ENCODE measurements around the gene TPM4.

Gene TPM4

GRCh38 chr19:16035601-16036297 is 40.5 kb upstream of the TPM4 start:
- no peaks in the 10 kb centered on the region for H3K27me3 ChIP-seq (ENCODE audit: insufficient read depth, low read length, poor library complexity)
- no peak overlapping the region for H3K4me2 ChIP-seq (ENCODE audit: low read length)
- H2BK15ac ChIP-seq (replicated peaks; ENCODE audit: low read depth) = no peak overlapping the region
- no peak overlapping the region for H2AK5ac ChIP-seq (ENCODE audit: low read length)
- no peak overlapping the region for H2BK120ac ChIP-seq (ENCODE audit: low read depth, low read length)
- H3K4me3 ChIP-seq (ENCODE audit: low read length) = no peak overlapping the region
- no peaks in the 10 kb centered on the region for H3K79me1 ChIP-seq (ENCODE audit: low read length)
- DNase-seq = no peak
- no peak overlapping the region for H4K8ac ChIP-seq (ENCODE audit: low read depth, low read length)
- no peaks in the 10 kb centered on the region for H3K4me1 ChIP-seq (ENCODE audit: control insufficient read depth, low read depth, low read length)
- H2BK5ac ChIP-seq (ENCODE audit: low read length) = no peak overlapping the region
- no peak overlapping the region for H3K4ac ChIP-seq (ENCODE audit: low read depth, low read length)
- no peak overlapping the region for H3K9ac ChIP-seq (ENCODE audit: low read length)
- H3K36me3 ChIP-seq (ENCODE audit: control insufficient read depth, insufficient read depth, low read length) = no peaks in the 10 kb centered on the region
- no peak overlapping the region for H3K27ac ChIP-seq (ENCODE audit: low read depth, low read length)
- no peak overlapping the region for H3K56ac ChIP-seq (ENCODE audit: low read length)
- no CpG with 5 or more reads among the region's 28 CpGs for WGBS (ENCODE audit: extremely low coverage, insufficient coverage, low lambda C conversion rate)
- no peaks in the 10 kb centered on the region for H3K79me2 ChIP-seq (ENCODE audit: control insufficient read depth, insufficient read depth, low read length)
- H3K23ac ChIP-seq (ENCODE audit: low read length) = no peak overlapping the region
- H4K5ac ChIP-seq (ENCODE audit: low read length) = no peak overlapping the region
- H3K18ac ChIP-seq (ENCODE audit: low read length) = no peak overlapping the region

GRCh38 chr19:16036397-16036925 is 39.8 kb upstream of the TPM4 start:
- no peaks in the 10 kb centered on the region for H3K27me3 ChIP-seq (ENCODE audit: insufficient read depth, low read length, poor library complexity)
- H2BK5ac ChIP-seq (ENCODE audit: low read length) = no peak overlapping the region
- H3K4me1 ChIP-seq (ENCODE audit: control insufficient read depth, low read depth, low read length) = no peaks in the 10 kb centered on the region
- no peak for DNase-seq
- no peak overlapping the region for H4K8ac ChIP-seq (ENCODE audit: low read depth, low read length)
- H3K79me2 ChIP-seq (ENCODE audit: control insufficient read depth, insufficient read depth, low read length) = no peaks in the 10 kb centered on the region
- H2BK15ac ChIP-seq (replicated peaks; ENCODE audit: low read depth) = no peak overlapping the region
- WGBS (ENCODE audit: extremely low coverage, insufficient coverage, low lambda C conversion rate) = no CpG with 5 or more reads among the region's 10 CpGs
- no peaks in the 10 kb centered on the region for H3K36me3 ChIP-seq (ENCODE audit: control insufficient read depth, insufficient read depth, low read length)
- no peak overlapping the region for H2BK120ac ChIP-seq (ENCODE audit: low read depth, low read length)
- no peak overlapping the region for H3K9ac ChIP-seq (ENCODE audit: low read length)
- H4K5ac ChIP-seq (ENCODE audit: low read length) = no peak overlapping the region
- H3K4me3 ChIP-seq (ENCODE audit: low read length) = no peak overlapping the region
- H2AK5ac ChIP-seq (ENCODE audit: low read length) = no peak overlapping the region
- H3K4ac ChIP-seq (ENCODE audit: low read depth, low read length) = no peak overlapping the region
- H3K56ac ChIP-seq (ENCODE audit: low read length) = no peak overlapping the region
- H3K23ac ChIP-seq (ENCODE audit: low read length) = no peak overlapping the region
- H3K4me2 ChIP-seq (ENCODE audit: low read length) = no peak overlapping the region
- no peak overlapping the region for H3K27ac ChIP-seq (ENCODE audit: low read depth, low read length)
- H3K18ac ChIP-seq (ENCODE audit: low read length) = no peak overlapping the region
- H3K79me1 ChIP-seq (ENCODE audit: low read length) = no peaks in the 10 kb centered on the region

GRCh38 chr19:16036941-16037340 is 39.4 kb upstream of the TPM4 start:
- H3K4me3 ChIP-seq (ENCODE audit: low read length) = no peak overlapping the region
- H3K27ac ChIP-seq (ENCODE audit: low read depth, low read length) = no peak overlapping the region
- no peak overlapping the region for H3K4ac ChIP-seq (ENCODE audit: low read depth, low read length)
- no peak overlapping the region for H4K5ac ChIP-seq (ENCODE audit: low read length)
- no peak overlapping the region for H2AK5ac ChIP-seq (ENCODE audit: low read length)
- H3K79me2 ChIP-seq (ENCODE audit: control insufficient read depth, insufficient read depth, low read length) = no peaks in the 10 kb centered on the region
- no peak overlapping the region for H3K4me2 ChIP-seq (ENCODE audit: low read length)
- H3K18ac ChIP-seq (ENCODE audit: low read length) = no peak overlapping the region
- H2BK120ac ChIP-seq (ENCODE audit: low read depth, low read length) = no peak overlapping the region
- no peaks in the 10 kb centered on the region for H3K27me3 ChIP-seq (ENCODE audit: insufficient read depth, low read length, poor library complexity)
- no peaks in the 10 kb centered on the region for H3K36me3 ChIP-seq (ENCODE audit: control insufficient read depth, insufficient read depth, low read length)
- no peak overlapping the region for H3K23ac ChIP-seq (ENCODE audit: low read length)
- H3K56ac ChIP-seq (ENCODE audit: low read length) = no peak overlapping the region
- H2BK5ac ChIP-seq (ENCODE audit: low read length) = no peak overlapping the region
- H4K8ac ChIP-seq (ENCODE audit: low read depth, low read length) = no peak overlapping the region
- no CpG with 5 or more reads among the region's 11 CpGs for WGBS (ENCODE audit: extremely low coverage, insufficient coverage, low lambda C conversion rate)
- H3K79me1 ChIP-seq (ENCODE audit: low read length) = no peaks in the 10 kb centered on the region
- no peak overlapping the region for H3K9ac ChIP-seq (ENCODE audit: low read length)
- no peak overlapping the region for H2BK15ac ChIP-seq (replicated peaks; ENCODE audit: low read depth)
- H3K4me1 ChIP-seq (ENCODE audit: control insufficient read depth, low read depth, low read length) = no peaks in the 10 kb centered on the region
- DNase-seq = no peak

- Histone ChIP-seq H3K4me3 (ENCODE audit: low read length) (no peak overlapping the region), H2BK5ac (ENCODE audit: low read length) (no peak overlapping the region), H4K8ac (ENCODE audit: low read depth, low read length) (no peak overlapping the region), H3K79me1 (ENCODE audit: low read length) (no peaks in the 10 kb centered on the region), H3K27ac (ENCODE audit: low read depth, low read length) (no peak overlapping the region), H3K4ac (ENCODE audit: low read depth, low read length) (no peak overlapping the region), H2BK15ac (replicated peaks; ENCODE audit: low read depth) (no peak overlapping the region), H3K27me3 (ENCODE audit: insufficient read depth, low read length, poor library complexity) (no peaks in the 10 kb centered on the region), H3K23ac (ENCODE audit: low read length) (no peak overlapping the region), H3K79me2 (ENCODE audit: control insufficient read depth, insufficient read depth, low read length) (no peaks in the 10 kb centered on the region), H3K18ac (ENCODE audit: low read length) (no peak overlapping the region), H3K36me3 (ENCODE audit: control insufficient read depth, insufficient read depth, low read length) (no peaks in the 10 kb centered on the region), H2BK120ac (ENCODE audit: low read depth, low read length) (no peak overlapping the region), H3K9ac (ENCODE audit: low read length) (no peak overlapping the region), H2AK5ac (ENCODE audit: low read length) (no peak overlapping the region), H4K5ac (ENCODE audit: low read length) (no peak overlapping the region), H3K4me2 (ENCODE audit: low read length) (no peak overlapping the region), H3K56ac (ENCODE audit: low read length) (no peak overlapping the region), H3K4me1 (ENCODE audit: control insufficient read depth, low read depth, low read length) (no peaks in the 10 kb centered on the region)
- WGBS (ENCODE audit: extremely low coverage, insufficient coverage, low lambda C conversion rate) = no CpG with 5 or more reads among the region's 17 CpGs
- DNase-seq = no peak
Observed at GRCh38 chr19:16037424-16038195, 38.7 kb upstream of the TPM4 start.

- Histone ChIP-seq H2BK5ac (ENCODE audit: low read length) (no peak overlapping the region), H3K56ac (ENCODE audit: low read length) (no peak overlapping the region), H3K9ac (ENCODE audit: low read length) (no peak overlapping the region), H3K4me2 (ENCODE audit: low read length) (no peak overlapping the region), H3K36me3 (ENCODE audit: control insufficient read depth, insufficient read depth, low read length) (no peaks in the 10 kb centered on the region), H4K8ac (ENCODE audit: low read depth, low read length) (no peak overlapping the region), H4K5ac (ENCODE audit: low read length) (no peak overlapping the region), H3K79me2 (ENCODE audit: control insufficient read depth, insufficient read depth, low read length) (no peaks in the 10 kb centered on the region), H2AK5ac (ENCODE audit: low read length) (no peak overlapping the region), H2BK120ac (ENCODE audit: low read depth, low read length) (no peak overlapping the region), H3K4me1 (ENCODE audit: control insufficient read depth, low read depth, low read length) (no peaks in the 10 kb centered on the region), H3K23ac (ENCODE audit: low read length) (no peak overlapping the region), H3K4me3 (ENCODE audit: low read length) (no peak overlapping the region), H3K27me3 (ENCODE audit: insufficient read depth, low read length, poor library complexity) (no peaks in the 10 kb centered on the region), H2BK15ac (replicated peaks; ENCODE audit: low read depth) (no peak overlapping the region), H3K27ac (ENCODE audit: low read depth, low read length) (no peak overlapping the region), H3K18ac (ENCODE audit: low read length) (no peak overlapping the region), H3K79me1 (ENCODE audit: low read length) (no peaks in the 10 kb centered on the region), H3K4ac (ENCODE audit: low read depth, low read length) (no peak overlapping the region)
- WGBS (ENCODE audit: extremely low coverage, insufficient coverage, low lambda C conversion rate) = no CpG with 5 or more reads among the region's 5 CpGs
- DNase-seq = no peak
Observed at GRCh38 chr19:16038196-16038695, 38.0 kb upstream of the TPM4 start.

All from mesendoderm (in vitro differentiated cells).